Prostate gland (tissue), 2 donors: Measurements from ENCODE around the gene ANKRD11. TPM values are rescaled to one million over a fixed set of nuclear protein-coding genes. Genes with fewer than 3 reads are reported as not detected.

Source experiments
- DNase-seq: peaks from one replicate; pipeline ENCODE4 v3.0.0-alpha.2; 2019; ENCODE audit warnings: low spot score
- H3K27ac ChIP-seq, 2 donors: fragments of 200-600 bp; sonication (generic); 2 replicates each; pipeline ENCODE4 v1.5.1; 2017 to 2019
- H3K27me3 ChIP-seq: fragments of 200-600 bp; sonication (generic); replicated peaks from 2 replicates; pipeline ENCODE4 v1.5.1; 2019; ENCODE audit not compliant: insufficient read depth
- H3K36me3 ChIP-seq, 2 donors: fragments of 200-600 bp; sonication (generic); 1 replicate in 1 of 2; 2 replicates in 1 of 2; pipeline versions ENCODE4 v1.5.1 to v1.8.1; 2017 to 2019
- H3K4me1 ChIP-seq: fragments of 200-600 bp; sonication (generic); replicated peaks from 2 replicates; pipeline ENCODE4 v1.5.1; 2019
- H3K4me3 ChIP-seq, 2 donors: fragments of 200-600 bp; sonication (generic); 2 replicates each; pipeline ENCODE4 v1.5.1; 2017 to 2019
- H3K9me3 ChIP-seq: fragments of 200-600 bp; sonication (generic); 2 replicates; pipeline ENCODE4 v1.5.1; 2017
- POLR2A ChIP-seq: fragments of 450-650 bp; IDR thresholded peaks from one replicate; pipeline ENCODE4 v1.6.1; 2016; ENCODE audit warnings: antibody characterized with exemption, mild to moderate bottlenecking
- POLR2AphosphoS5 ChIP-seq: sonication (generic); formaldehyde crosslinking; IDR thresholded peaks from one replicate; pipeline ENCODE4 v1.6.1; 2017; ENCODE audit warnings: antibody characterized with exemption
- WGBS: methylation state at CpG from one replicate; pipeline ENCODE4 v1.1.5; 2018; 5-methylcytosine and 5-hydroxymethylcytosine counted together
- intact Hi-C: fragments of 100-400 bp; cut with DNase I; formaldehyde crosslinking; loops from one replicate; pipeline ENCODE4 v1.14.2; 2022
- total RNA-seq, 2 donors: library from RNA; depleted of rRNA; stranded (reverse); fragments of >200 nt; gene quantifications; one replicate each; pipeline ENCODE4 v1.1.0, GENCODE V29; 2016
- TF ChIP-seq, protein P1 (sequence below), 4 experiments: fragments of 200-600 bp in 2 of 4; fragments of 450-650 bp in 2 of 4; sonication (generic) in 2 of 4; IDR thresholded peaks; 1 replicate in 3 of 4; 2 replicates in 1 of 4; pipeline ENCODE4 v1.5.1; 2016 to 2019; ENCODE audit warnings: antibody characterized with exemption in 4 of 4, mild to moderate bottlenecking in 2 of 4, moderate library complexity in 2 of 4

The ANKRD11 gene
- total RNA-seq, 2 donors from 2014 or later = 66.2 to 143 TPM

- Histone ChIP-seq H3K27me3 (no peaks in the 10 kb centered on the region), H3K9me3 (no peaks in the 10 kb centered on the region), H3K4me1 (no peaks in the 10 kb centered on the region), H3K36me3 (peaks cover 2 to 14% of the 10 kb centered on the region in 2 donors), H3K4me3 (no peak overlapping the region), H3K27ac (no peak overlapping the region)
- intact Hi-C loops = no loop called here
- DNase-seq = no peak
- 94% methylated on average over 64 of the region's 65 CpGs for WGBS
- TF ChIP-seq, protein P1, sequence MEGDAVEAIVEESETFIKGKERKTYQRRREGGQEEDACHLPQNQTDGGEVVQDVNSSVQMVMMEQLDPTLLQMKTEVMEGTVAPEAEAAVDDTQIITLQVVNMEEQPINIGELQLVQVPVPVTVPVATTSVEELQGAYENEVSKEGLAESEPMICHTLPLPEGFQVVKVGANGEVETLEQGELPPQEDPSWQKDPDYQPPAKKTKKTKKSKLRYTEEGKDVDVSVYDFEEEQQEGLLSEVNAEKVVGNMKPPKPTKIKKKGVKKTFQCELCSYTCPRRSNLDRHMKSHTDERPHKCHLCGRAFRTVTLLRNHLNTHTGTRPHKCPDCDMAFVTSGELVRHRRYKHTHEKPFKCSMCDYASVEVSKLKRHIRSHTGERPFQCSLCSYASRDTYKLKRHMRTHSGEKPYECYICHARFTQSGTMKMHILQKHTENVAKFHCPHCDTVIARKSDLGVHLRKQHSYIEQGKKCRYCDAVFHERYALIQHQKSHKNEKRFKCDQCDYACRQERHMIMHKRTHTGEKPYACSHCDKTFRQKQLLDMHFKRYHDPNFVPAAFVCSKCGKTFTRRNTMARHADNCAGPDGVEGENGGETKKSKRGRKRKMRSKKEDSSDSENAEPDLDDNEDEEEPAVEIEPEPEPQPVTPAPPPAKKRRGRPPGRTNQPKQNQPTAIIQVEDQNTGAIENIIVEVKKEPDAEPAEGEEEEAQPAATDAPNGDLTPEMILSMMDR (IDR thresholded peaks at IDR 0.05) = no peak
- TF ChIP-seq POLR2A = no peak
- no peak for TF ChIP-seq POLR2AphosphoS5
Observed at GRCh38 chr16:89279666-89280481, 210.5 kb downstream of the ANKRD11 start.

GRCh38 chr16:89278441-89279240 is 211.7 kb downstream of the ANKRD11 start:
- TF ChIP-seq, protein P1 (IDR thresholded peaks at IDR 0.05) = no peak
- TF ChIP-seq POLR2A (no peak), POLR2AphosphoS5 (no peak)
- Histone ChIP-seq H3K9me3 (no peaks in the 10 kb centered on the region), H3K27me3 (no peaks in the 10 kb centered on the region), H3K36me3 (peaks cover 8 to 13% of the 10 kb centered on the region in 2 donors), H3K4me1 (no peaks in the 10 kb centered on the region), H3K27ac (no peak overlapping the region), H3K4me3 (no peak overlapping the region)
- 88% methylated on average over 33 of the region's 36 CpGs for WGBS
- intact Hi-C loops = no loop called here
- DNase-seq = no peak

- intact Hi-C loops = no loop called here
- WGBS = 85% methylated on average over 33 of the region's 33 CpGs
- no peak for DNase-seq
- no peaks in the 10 kb centered on the region for H3K9me3 ChIP-seq
- TF ChIP-seq POLR2AphosphoS5 = no peak
- TF ChIP-seq, protein P1 (IDR thresholded peaks at IDR 0.05) = no peak
- no peak for TF ChIP-seq POLR2A
- peaks cover 8 to 13% of the 10 kb centered on the region in 2 donors for H3K36me3 ChIP-seq
- no peaks in the 10 kb centered on the region for H3K27me3 ChIP-seq
- no peak overlapping the region for H3K27ac ChIP-seq
- no peaks in the 10 kb centered on the region for H3K4me1 ChIP-seq
- H3K4me3 ChIP-seq = no peak overlapping the region
Observed at GRCh38 chr16:89277641-89278341, 212.6 kb downstream of the ANKRD11 start.

DNA sequence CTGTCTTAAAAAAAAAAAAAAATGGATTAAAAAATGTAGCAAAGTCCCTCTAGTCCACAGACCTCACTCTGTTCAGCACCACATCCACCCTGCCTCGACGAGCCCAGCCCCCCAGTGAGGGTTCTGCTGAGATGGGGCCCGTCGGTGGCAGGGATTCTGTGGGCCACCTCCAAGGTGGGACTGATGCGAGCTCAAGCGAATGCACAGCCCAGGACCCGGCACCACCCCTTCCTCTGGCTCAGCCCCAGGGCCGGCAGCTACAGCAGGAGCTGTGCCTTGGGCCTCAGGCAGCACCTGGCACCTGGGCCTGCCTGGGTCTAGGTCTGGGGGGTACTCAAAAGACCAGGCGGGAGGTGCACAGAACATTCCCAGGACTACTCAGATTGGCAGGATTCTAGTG is 213.3 kb downstream of the ANKRD11 start:
- no peak overlapping the region for H3K27ac ChIP-seq
- H3K36me3 ChIP-seq = peaks cover 8 to 13% of the 10 kb centered on the region in 2 donors
- H3K9me3 ChIP-seq = no peaks in the 10 kb centered on the region
- H3K27me3 ChIP-seq = no peaks in the 10 kb centered on the region
- H3K4me1 ChIP-seq = no peaks in the 10 kb centered on the region
- H3K4me3 ChIP-seq = no peak overlapping the region
- WGBS = 91% methylated on average over 9 of the region's 9 CpGs
- intact Hi-C loops = no loop called here
- TF ChIP-seq POLR2AphosphoS5 (no peak), POLR2A (no peak)
- TF ChIP-seq, protein P1 (IDR thresholded peaks at IDR 0.05) = no peak
- no peak for DNase-seq
